GM12878 (cell line): ENCODE data around the gene TOR1A. TPM values are rescaled to one million over a fixed set of nuclear protein-coding genes. Genes with fewer than 3 reads are reported as not detected.

Experiments used
- ATAC-seq: fragments of 200-7000 bp; cut with Tn5 transposase; 3 replicates; pipeline ENCODE4 v1.9.1; 2020; ENCODE audit warnings: mild to moderate bottlenecking, moderate library complexity
- BruUV-seq: library from RNA; stranded (reverse); fragments of 400-500 nt; replicated peaks from 2 replicates; lab custom pipeline; 2021; lab: Mats Ljungman, UMichigan
- CTCF ChIA-PET: fragments of 300-600 bp; sonication (Branson Sonifier 250); formaldehyde crosslinking; extraction: SDS; loops from one replicate; lab custom pipeline; 2021; ENCODE audit warnings: inconsistent platforms; lab: Yijun Ruan, JAX
- POLR2A ChIA-PET: fragments of 350-600 bp; formaldehyde crosslinking; extraction: SDS; loops from one replicate; lab custom pipeline; 2021; ENCODE audit warnings: inconsistent platforms; lab: Charles Lee
- RAD21 ChIA-PET: fragments of 300-600 bp; sonication (Branson Sonifier 250); formaldehyde crosslinking; loops from one replicate; lab custom pipeline; 2023; ENCODE audit warnings: antibody characterized with exemption; ENCODE audit not compliant: unreplicated experiment; lab: Charles Lee
- SMC1A ChIA-PET: fragments of 300-600 bp; sonication (Branson Sonifier 250); formaldehyde crosslinking; loops from one replicate; lab custom pipeline; 2023; ENCODE audit not compliant: unreplicated experiment, uncharacterized antibody; lab: Charles Lee
- DNase-seq: peaks from one replicate; pipeline ENCODE4 v3.0.0-alpha.2; 2011; ENCODE audit warnings: low read depth, low spot score
- FAIRE-seq: peaks from 3 replicates; lab custom pipeline; 2011; peaks lifted over from hg19 to GRCh38; lab: Jason Lieb, UNC
- H2AFZ ChIP-seq: 2 replicates; pipeline ENCODE4 v1.6.0; 2011; ENCODE audit warnings: low read depth, low read length, control low read depth; ENCODE audit not compliant: control insufficient read depth
- H3K27ac ChIP-seq: 2 replicates; pipeline ENCODE4 v1.5.1; 2011; ENCODE audit warnings: control low read depth; ENCODE audit not compliant: control insufficient read depth, insufficient read depth
- H3K27me3 ChIP-seq, 2 experiments: replicated peaks in 1 of 2; 2 replicates each; pipeline versions ENCODE4 v1.6.0 to v1.6.1; 2011; ENCODE audit warnings: low read length in 1 of 2; ENCODE audit not compliant: control insufficient read depth in 2 of 2, insufficient read depth in 2 of 2
- H3K36me3 ChIP-seq, 2 experiments: 2 replicates each; pipeline ENCODE4 v1.5.1; 2011; ENCODE audit warnings: low read length in 1 of 2; ENCODE audit not compliant: control insufficient read depth in 2 of 2, insufficient read depth in 2 of 2
- H3K4me1 ChIP-seq: 2 replicates; pipeline ENCODE4 v1.6.1; 2011; ENCODE audit warnings: mild to moderate bottlenecking, low read length, moderate library complexity, mixed read lengths; ENCODE audit not compliant: control insufficient read depth, insufficient read depth
- H3K4me2 ChIP-seq: 2 replicates; pipeline ENCODE4 v1.6.0; 2011; ENCODE audit warnings: control low read depth; ENCODE audit not compliant: control insufficient read depth, insufficient read depth
- H3K4me3 ChIP-seq: fragments of 200-600 bp; sonication (generic); 2 replicates; pipeline ENCODE4 v1.5.1; 2016
- H3K79me2 ChIP-seq: 2 replicates; pipeline ENCODE4 v1.6.0; 2011; ENCODE audit warnings: low read length; ENCODE audit not compliant: control insufficient read depth, insufficient read depth
- H3K9ac ChIP-seq: 2 replicates; pipeline ENCODE4 v1.8.0; 2011; ENCODE audit warnings: low read length, control low read depth, mixed read lengths; ENCODE audit not compliant: control insufficient read depth, insufficient read depth
- H3K9me3 ChIP-seq: replicated peaks from 3 replicates; pipeline ENCODE4 v1.5.1; 2011; ENCODE audit warnings: mild to moderate bottlenecking, low read length; ENCODE audit not compliant: control insufficient read depth, insufficient read depth
- H4K20me1 ChIP-seq: 2 replicates; pipeline ENCODE4 v1.6.0; 2011; ENCODE audit not compliant: control insufficient read depth, insufficient read depth
- CHD2 ChIP-seq: IDR thresholded peaks from 2 replicates; pipeline ENCODE4 v1.6.1; 2011; ENCODE audit warnings: low read depth, low read length, improper control_type of control experiment, borderline replicate concordance
- CUX1 ChIP-seq: IDR thresholded peaks from 2 replicates; pipeline ENCODE4 v1.6.1; 2012; ENCODE audit warnings: improper control_type of control experiment, low read depth, low read length; ENCODE audit not compliant: insufficient replicate concordance
- DPF2 ChIP-seq: fragments of 450-650 bp; IDR thresholded peaks from 2 replicates; pipeline ENCODE4 v1.6.1; 2017; ENCODE audit warnings: mild to moderate bottlenecking
- FOXK2 ChIP-seq: fragments of 450-650 bp; IDR thresholded peaks from 2 replicates; pipeline ENCODE4 v1.6.1; 2017; ENCODE audit warnings: mild to moderate bottlenecking, moderate library complexity
- JUNB ChIP-seq: IDR thresholded peaks from 2 replicates; pipeline ENCODE4 v1.6.1; 2016; ENCODE audit warnings: antibody characterized with exemption, mild to moderate bottlenecking
- NFXL1 ChIP-seq: fragments of 450-650 bp; IDR thresholded peaks from 2 replicates; pipeline ENCODE4 v1.6.1; 2017; ENCODE audit warnings: antibody characterized with exemption, mild to moderate bottlenecking, borderline replicate concordance
- PAX8 ChIP-seq: fragments of 450-650 bp; IDR thresholded peaks from 2 replicates; pipeline ENCODE4 v1.6.1; 2017; ENCODE audit warnings: mild to moderate bottlenecking, moderate library complexity
- RCOR1 ChIP-seq: conservative IDR thresholded peaks from 2 replicates; pipeline ENCODE4 v1.6.1; 2012; ENCODE audit warnings: low read depth, low read length, improper control_type of control experiment
- RFX5 ChIP-seq: IDR thresholded peaks from 2 replicates; pipeline ENCODE4 v1.6.1; 2011; ENCODE audit warnings: low read depth, low read length, improper control_type of control experiment
- SP1 ChIP-seq: IDR thresholded peaks from one replicate; pipeline ENCODE4 v1.6.1; 2011; ENCODE audit warnings: low read depth, low read length
- YBX1 ChIP-seq: fragments of 450-650 bp; IDR thresholded peaks from 2 replicates; pipeline ENCODE4 v1.6.1; 2016; ENCODE audit warnings: antibody characterized with exemption
- YY1 ChIP-seq: IDR thresholded peaks from 2 replicates; pipeline ENCODE4 v1.6.1; 2011; ENCODE audit warnings: low read depth, mild to moderate bottlenecking, low read length
- ZNF207 ChIP-seq: fragments of 450-650 bp; IDR thresholded peaks from 2 replicates; pipeline ENCODE4 v1.6.1; 2014; ENCODE audit warnings: antibody characterized with exemption, mild to moderate bottlenecking, borderline replicate concordance
- WGBS: methylation state at CpG from one replicate; pipeline ENCODE4 v1.1.6; 2016; ENCODE audit warnings: low lambda C conversion rate; ENCODE audit not compliant: insufficient replicate concordance, insufficient coverage; ENCODE audit errors: missing lambda C conversion rate; 5-methylcytosine and 5-hydroxymethylcytosine counted together
- in situ Hi-C: fragments of 300-500 bp; cut with MboI; formaldehyde crosslinking; loops from 9 replicates; pipeline ENCODE4 v1.14.3; 2018; ENCODE audit warnings: mixed read lengths
- intact Hi-C: fragments of 100-400 bp; cut with micrococcal nuclease; formaldehyde crosslinking; loops from one replicate; pipeline ENCODE4 v1.14.2; 2022; ENCODE audit not compliant: unreplicated experiment
- polyA plus RNA-seq, 11 experiments: library from polyadenylated mRNA; depleted of rRNA in 4 of 11; unstranded in 6 of 11; stranded (reverse) in 5 of 11; fragments of >200 nt; fragmentation: Nextera tagmentation in 4 of 11; fragmentation: Illumina TruSeq in 1 of 11; extraction: Ambion mirVana in 4 of 11; extraction: Trizol in 1 of 11; gene quantifications; 1 replicate in 1 of 11; 2 replicates in 10 of 11; pipeline versions ENCODE4 v1.2.1 to v1.2.3, GENCODE V29; 2011 to 2016; ENCODE audit warnings: inconsistent platforms in 2 of 11, missing spikeins in 2 of 11, low read depth in 1 of 11
- total RNA-seq, 4 experiments: library from RNA; depleted of rRNA in 3 of 4; stranded (reverse); fragments of >200 nt in 3 of 4; fragmentation: Illumina TruSeq in 1 of 4; extraction: Trizol in 1 of 4; gene quantifications; 2 replicates each; pipeline versions ENCODE4 v1.2.1 to v1.2.3, GENCODE V29; 2013 to 2021
- TF ChIP-seq, protein P1 (sequence below): fragments of 450-650 bp; IDR thresholded peaks from 2 replicates; pipeline ENCODE4 v1.6.1; 2017; ENCODE audit warnings: mild to moderate bottlenecking, low read depth, inconsistent platforms; ENCODE audit not compliant: poor library complexity, severe bottlenecking
- TF ChIP-seq, protein P2 (sequence below): IDR thresholded peaks from 2 replicates; pipeline ENCODE4 v1.6.1; 2012; ENCODE audit warnings: low read length, inconsistent platforms

TOR1A gene
- total and polyA plus RNA-seq, 10 of the 15 experiments (the other 5 are each of a cell fraction or from before 2014, with no cell fraction given) = 3.2 to 60.8 (median 38.6) TPM

DNA sequence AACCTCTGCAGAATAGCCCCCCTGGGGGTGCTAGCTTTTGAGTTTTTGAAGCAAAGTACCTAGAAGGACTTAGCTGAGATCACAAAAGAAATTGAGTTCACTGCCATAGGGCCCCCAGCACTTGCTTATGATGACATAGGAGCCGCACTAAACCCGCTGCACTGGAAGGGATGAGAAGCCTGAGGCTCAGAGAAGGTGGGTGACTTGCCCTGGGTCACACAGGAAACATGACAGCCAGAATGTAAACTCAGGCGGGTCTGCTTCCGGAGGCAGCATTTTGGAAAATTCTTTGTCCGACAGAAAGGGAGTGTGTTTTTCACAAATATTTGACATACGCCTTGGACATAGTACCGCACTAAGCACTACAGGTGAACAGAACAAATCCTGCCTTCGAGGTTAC, 29.4 kb downstream of the TOR1A start (continued):
- no peak for TF ChIP-seq CUX1
- TF ChIP-seq YBX1 = no peak
- TF ChIP-seq CHD2 = no peak

DNA sequence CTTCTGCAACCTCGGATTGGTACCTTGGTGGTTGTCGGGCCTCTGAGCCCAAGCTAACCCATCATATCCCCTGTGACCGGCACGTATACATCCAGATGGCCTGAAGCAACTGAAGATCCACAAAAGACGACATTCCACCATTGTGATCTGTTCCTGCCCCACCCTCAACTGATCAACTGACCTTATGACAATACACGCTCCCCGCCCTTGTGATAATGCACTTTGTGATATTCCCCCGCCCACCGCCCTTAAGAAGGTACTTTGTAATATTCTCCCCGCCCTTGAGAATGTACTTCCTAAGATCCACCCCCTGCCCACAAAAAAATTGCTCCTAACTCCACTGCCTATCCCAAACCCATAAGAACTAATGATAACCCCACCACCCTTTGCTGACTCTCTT, 37.5 kb downstream of the TOR1A start:
- ChIA-PET CTCF (interaction anchor here (0.6 to 3.3 kb wide), 3 partner anchors 49 to 60 kb away, joined by 3 to 23 read pairs (median 9); no protein-coding TSS in a partner anchor), SMC1A (interaction anchor here (2.7 kb wide), 1 partner anchor 48 kb away, joined by 8 read pairs; no protein-coding TSS in a partner anchor), RAD21 (interaction anchor here (1.1 kb wide), 1 partner anchor 49 kb away, joined by 4 read pairs; no protein-coding TSS in a partner anchor), POLR2A (interaction anchor here (0.7 kb wide), 1 partner anchor 162 kb away, joined by 3 read pairs; no protein-coding TSS in a partner anchor)
- Histone ChIP-seq H3K9me3 (no peaks in the 10 kb centered on the region; the same call in 2 of the 3 replicates), H3K4me3 (no peak overlapping the region), H3K4me2 (no peak overlapping the region), H3K36me3 (no peaks in the 10 kb centered on the region), H3K27me3 (no peaks in the 10 kb centered on the region), H3K4me1 (no peaks in the 10 kb centered on the region), H3K9ac (no peak overlapping the region), H3K27ac (no peak overlapping the region), H2AFZ (no peak overlapping the region), H3K79me2 (no peaks in the 10 kb centered on the region), H4K20me1 (no peaks in the 10 kb centered on the region)
- no peak for TF ChIP-seq SP1
- no peak for TF ChIP-seq ZNF207
- no peak for TF ChIP-seq DPF2
- TF ChIP-seq, protein P1, sequence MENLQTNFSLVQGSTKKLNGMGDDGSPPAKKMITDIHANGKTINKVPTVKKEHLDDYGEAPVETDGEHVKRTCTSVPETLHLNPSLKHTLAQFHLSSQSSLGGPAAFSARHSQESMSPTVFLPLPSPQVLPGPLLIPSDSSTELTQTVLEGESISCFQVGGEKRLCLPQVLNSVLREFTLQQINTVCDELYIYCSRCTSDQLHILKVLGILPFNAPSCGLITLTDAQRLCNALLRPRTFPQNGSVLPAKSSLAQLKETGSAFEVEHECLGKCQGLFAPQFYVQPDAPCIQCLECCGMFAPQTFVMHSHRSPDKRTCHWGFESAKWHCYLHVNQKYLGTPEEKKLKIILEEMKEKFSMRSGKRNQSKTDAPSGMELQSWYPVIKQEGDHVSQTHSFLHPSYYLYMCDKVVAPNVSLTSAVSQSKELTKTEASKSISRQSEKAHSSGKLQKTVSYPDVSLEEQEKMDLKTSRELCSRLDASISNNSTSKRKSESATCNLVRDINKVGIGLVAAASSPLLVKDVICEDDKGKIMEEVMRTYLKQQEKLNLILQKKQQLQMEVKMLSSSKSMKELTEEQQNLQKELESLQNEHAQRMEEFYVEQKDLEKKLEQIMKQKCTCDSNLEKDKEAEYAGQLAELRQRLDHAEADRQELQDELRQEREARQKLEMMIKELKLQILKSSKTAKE = no peak
- TF ChIP-seq, protein P2, sequence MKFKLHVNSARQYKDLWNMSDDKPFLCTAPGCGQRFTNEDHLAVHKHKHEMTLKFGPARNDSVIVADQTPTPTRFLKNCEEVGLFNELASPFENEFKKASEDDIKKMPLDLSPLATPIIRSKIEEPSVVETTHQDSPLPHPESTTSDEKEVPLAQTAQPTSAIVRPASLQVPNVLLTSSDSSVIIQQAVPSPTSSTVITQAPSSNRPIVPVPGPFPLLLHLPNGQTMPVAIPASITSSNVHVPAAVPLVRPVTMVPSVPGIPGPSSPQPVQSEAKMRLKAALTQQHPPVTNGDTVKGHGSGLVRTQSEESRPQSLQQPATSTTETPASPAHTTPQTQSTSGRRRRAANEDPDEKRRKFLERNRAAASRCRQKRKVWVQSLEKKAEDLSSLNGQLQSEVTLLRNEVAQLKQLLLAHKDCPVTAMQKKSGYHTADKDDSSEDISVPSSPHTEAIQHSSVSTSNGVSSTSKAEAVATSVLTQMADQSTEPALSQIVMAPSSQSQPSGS = no peak
- TF ChIP-seq NFXL1 = no peak
- TF ChIP-seq YY1 = no peak
- TF ChIP-seq JUNB = no peak
- no peak for TF ChIP-seq PAX8
- TF ChIP-seq RCOR1 = no peak
- no peak for TF ChIP-seq RFX5
- TF ChIP-seq FOXK2 = no peak
- FAIRE-seq (no peak), DNase-seq (no peak), ATAC-seq (no peak)
- in situ Hi-C loops (no loop called here), intact Hi-C loops (no loop called here)
- BruUV-seq = no TSS peak
- 38% methylated on average over 10 of the region's 10 CpGs for WGBS
